SIG-M5 treated with dmso at 0.1 percent for 504 hours (cell line): ENCODE results near the gene CD8B.

ENCODE experiments used
- DNase-seq: peaks from one replicate; lab custom pipeline; 2025; ENCODE audit not compliant: unreplicated experiment; lab: John Stamatoyannopoulos, UW

CD8B gene

GRCh38 chr2:86806059-86806857, 55.4 kb downstream of the CD8B start:
- DNase-seq = no peak

- DNase-seq = no peak
Observed at GRCh38 chr2:86800856-86801567, 60.7 kb downstream of the CD8B start.

- no peak for DNase-seq
Observed at GRCh38 chr2:86794861-86795260, 66.8 kb downstream of the CD8B start.

GRCh38 chr2:86793752-86794151, 67.9 kb downstream of the CD8B start:
- DNase-seq = no peak

GRCh38 chr2:86791573-86791972, 70.1 kb downstream of the CD8B start:
- no peak for DNase-seq

- DNase-seq = peak; percentile 15
Observed at GRCh38 chr2:86790676-86791572, 70.8 kb downstream of the CD8B start, which contains the start of gene CD8A. CD8A (minus strand) TSS chr2:86790913; CDS start chr2:86790825, 88 bp downstream.

GRCh38 chr2:86790134-86790675, 71.5 kb downstream of the CD8B start:
- DNase-seq = no peak

GRCh38 chr2:86789687-86790133, 72.0 kb downstream of the CD8B start:
- DNase-seq = no peak

- DNase-seq = no peak
Observed at GRCh38 chr2:86788881-86789686, 72.6 kb downstream of the CD8B start.

GRCh38 chr2:86788165-86788564, 73.5 kb downstream of the CD8B start:
- DNase-seq = no peak

GRCh38 chr2:86787736-86788135, 74.0 kb downstream of the CD8B start:
- peak; percentile 12 for DNase-seq

- no peak for DNase-seq
Observed at GRCh38 chr2:86786001-86786536, 75.6 kb downstream of the CD8B start.

GRCh38 chr2:86785456-86785855, 76.2 kb downstream of the CD8B start:
- DNase-seq = no peak

- peak; percentile 24 for DNase-seq
Observed at GRCh38 chr2:86783615-86784339, 77.9 kb downstream of the CD8B start.

- no peak for DNase-seq
Observed at GRCh38 chr2:86782748-86783147, 78.9 kb downstream of the CD8B start.

GRCh38 chr2:86781363-86781762, 80.3 kb downstream of the CD8B start:
- DNase-seq = no peak

- DNase-seq = no peak
Observed at GRCh38 chr2:86779971-86780370, 81.7 kb downstream of the CD8B start.

- no peak for DNase-seq
Observed at GRCh38 chr2:86778957-86779356, 82.7 kb downstream of the CD8B start.

GRCh38 chr2:86776532-86776931, 85.2 kb downstream of the CD8B start:
- no peak for DNase-seq
